Mammary epithelial cell (primary cell): Measurements from ENCODE around the gene NFAT5.

Experiments used
- EZH2 ChIP-seq: IDR thresholded peaks from 2 replicates; pipeline ENCODE4 v1.6.1; 2012; ENCODE audit warnings: low read length, inconsistent platforms, borderline replicate concordance
- TF ChIP-seq, protein P1 (sequence below), 2 donors: IDR thresholded peaks in 1 of 2; conservative IDR thresholded peaks in 1 of 2; 2 replicates each; pipeline ENCODE4 v1.5.1; 2011 to 2012; ENCODE audit warnings: inconsistent platforms in 2 of 2, low read length in 2 of 2, mild to moderate bottlenecking in 2 of 2, control low read depth in 1 of 2, low read depth in 1 of 2; ENCODE audit not compliant: insufficient read depth in 1 of 2; ENCODE audit errors: extremely low read depth in 1 of 2

GRCh38 chr16:69693916-69694315, 128.2 kb downstream of the NFAT5 start:
- TF ChIP-seq, protein P1, sequence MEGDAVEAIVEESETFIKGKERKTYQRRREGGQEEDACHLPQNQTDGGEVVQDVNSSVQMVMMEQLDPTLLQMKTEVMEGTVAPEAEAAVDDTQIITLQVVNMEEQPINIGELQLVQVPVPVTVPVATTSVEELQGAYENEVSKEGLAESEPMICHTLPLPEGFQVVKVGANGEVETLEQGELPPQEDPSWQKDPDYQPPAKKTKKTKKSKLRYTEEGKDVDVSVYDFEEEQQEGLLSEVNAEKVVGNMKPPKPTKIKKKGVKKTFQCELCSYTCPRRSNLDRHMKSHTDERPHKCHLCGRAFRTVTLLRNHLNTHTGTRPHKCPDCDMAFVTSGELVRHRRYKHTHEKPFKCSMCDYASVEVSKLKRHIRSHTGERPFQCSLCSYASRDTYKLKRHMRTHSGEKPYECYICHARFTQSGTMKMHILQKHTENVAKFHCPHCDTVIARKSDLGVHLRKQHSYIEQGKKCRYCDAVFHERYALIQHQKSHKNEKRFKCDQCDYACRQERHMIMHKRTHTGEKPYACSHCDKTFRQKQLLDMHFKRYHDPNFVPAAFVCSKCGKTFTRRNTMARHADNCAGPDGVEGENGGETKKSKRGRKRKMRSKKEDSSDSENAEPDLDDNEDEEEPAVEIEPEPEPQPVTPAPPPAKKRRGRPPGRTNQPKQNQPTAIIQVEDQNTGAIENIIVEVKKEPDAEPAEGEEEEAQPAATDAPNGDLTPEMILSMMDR (conservative IDR thresholded peaks at IDR 0.05 in 1 of 2, IDR thresholded peaks at IDR 0.05 in 1 of 2; ENCODE audit: extremely low read depth in 1 of 2, insufficient read depth in 1 of 2, low read depth in 1 of 2, low read length in 2 of 2) = no peak
- no peak for TF ChIP-seq EZH2
